ENCODE measurements around the gene ERG. TPM values are rescaled to one million over a fixed set of nuclear protein-coding genes. Genes with fewer than 3 reads are reported as not detected.

The ERG gene
- total RNA-seq, 2 experiments from 2014 or later: not detected

DNA sequence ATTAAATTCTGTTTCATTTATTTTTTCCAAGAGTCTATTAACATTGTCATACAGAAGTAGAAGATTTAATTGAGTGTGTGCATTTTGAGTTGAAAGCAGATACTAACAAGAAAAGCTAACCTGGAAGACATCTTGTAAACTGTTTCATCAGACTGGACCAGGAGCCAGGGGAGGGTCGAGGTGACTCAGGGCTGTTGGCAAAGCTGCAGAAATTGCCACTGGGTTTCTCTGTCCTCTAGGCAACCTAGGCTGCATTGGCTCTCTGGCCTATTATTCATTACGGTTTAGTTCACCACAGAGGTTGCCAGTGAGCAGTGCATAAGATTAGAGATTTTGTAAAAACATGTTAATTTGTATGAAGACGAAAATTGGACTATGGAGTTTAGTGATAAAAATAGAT, 27.5 kb downstream of the ERG start:
- Histone ChIP-seq H3K36me3 (ENCODE audit: insufficient read depth, low read length) (no peaks in the 10 kb centered on the region), H3K9me3 (ENCODE audit: control insufficient read depth in 1 of 2, insufficient read depth in 1 of 2, low read length in 2 of 2) (peaks cover 0 to 8% of the 10 kb centered on the region in 2 experiments), H3K27me3 (ENCODE audit: control insufficient read depth in 1 of 2, insufficient read depth in 2 of 2, low read length in 2 of 2) (peaks cover 15 to 27% of the 10 kb centered on the region in 2 experiments), H3K4me3 (ENCODE audit: low read length) (no peak overlapping the region), H3K27ac (ENCODE audit: low read depth in 1 of 2, low read length in 2 of 2) (no peak overlapping the region), H3K4me1 (ENCODE audit: insufficient read depth, low read length) (no peaks in the 10 kb centered on the region)
- no peak overlapping the region for H3K4me3 Mint-ChIP-seq
- H3K27me3 Mint-ChIP-seq: peaks cover 53% of the 10 kb centered on the region
- DNase-seq (peak in 2 of 14 experiments; percentile 16 to 27), ATAC-seq (ENCODE audit: poor library complexity) (no peak)
- TF ChIP-seq, protein P1, sequence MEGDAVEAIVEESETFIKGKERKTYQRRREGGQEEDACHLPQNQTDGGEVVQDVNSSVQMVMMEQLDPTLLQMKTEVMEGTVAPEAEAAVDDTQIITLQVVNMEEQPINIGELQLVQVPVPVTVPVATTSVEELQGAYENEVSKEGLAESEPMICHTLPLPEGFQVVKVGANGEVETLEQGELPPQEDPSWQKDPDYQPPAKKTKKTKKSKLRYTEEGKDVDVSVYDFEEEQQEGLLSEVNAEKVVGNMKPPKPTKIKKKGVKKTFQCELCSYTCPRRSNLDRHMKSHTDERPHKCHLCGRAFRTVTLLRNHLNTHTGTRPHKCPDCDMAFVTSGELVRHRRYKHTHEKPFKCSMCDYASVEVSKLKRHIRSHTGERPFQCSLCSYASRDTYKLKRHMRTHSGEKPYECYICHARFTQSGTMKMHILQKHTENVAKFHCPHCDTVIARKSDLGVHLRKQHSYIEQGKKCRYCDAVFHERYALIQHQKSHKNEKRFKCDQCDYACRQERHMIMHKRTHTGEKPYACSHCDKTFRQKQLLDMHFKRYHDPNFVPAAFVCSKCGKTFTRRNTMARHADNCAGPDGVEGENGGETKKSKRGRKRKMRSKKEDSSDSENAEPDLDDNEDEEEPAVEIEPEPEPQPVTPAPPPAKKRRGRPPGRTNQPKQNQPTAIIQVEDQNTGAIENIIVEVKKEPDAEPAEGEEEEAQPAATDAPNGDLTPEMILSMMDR (IDR thresholded peaks at IDR 0.05): no peak
- no peak overlapping the region for H3K27ac Mint-ChIP-seq
- intact Hi-C loops (cut with DNase I, micrococcal nuclease): no loop called here
- ChIA-PET POLR2A (no interaction called here), CTCF (no interaction called here)
- H3K9me3 Mint-ChIP-seq: no peaks in the 10 kb centered on the region
- H3K36me3 Mint-ChIP-seq (ENCODE audit: low read depth): no peaks in the 10 kb centered on the region
- peaks cover 4% of the 10 kb centered on the region for H3K4me1 Mint-ChIP-seq (ENCODE audit: low read depth)

DNA sequence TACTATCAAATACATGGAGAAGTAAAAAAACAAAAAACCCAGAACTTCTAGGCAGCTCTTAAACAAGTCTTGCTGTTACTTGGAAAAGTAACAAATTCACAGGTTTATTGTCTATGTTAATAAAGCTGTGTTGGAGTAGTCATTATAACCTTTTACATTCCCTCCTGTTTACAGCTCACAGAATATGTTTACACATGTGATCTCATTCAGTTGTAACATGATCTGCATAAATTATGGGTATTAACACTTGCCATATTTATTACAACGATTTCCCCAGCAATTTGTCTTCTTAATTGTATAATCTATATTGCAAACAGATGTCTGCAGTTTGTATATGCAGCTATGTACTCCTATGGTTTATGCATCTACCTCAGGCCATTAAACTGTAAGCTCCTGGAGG, 28.6 kb downstream of the ERG start:
- H3K4me1 Mint-ChIP-seq (ENCODE audit: low read depth): no peaks in the 10 kb centered on the region
- peaks cover 42% of the 10 kb centered on the region for H3K27me3 Mint-ChIP-seq
- DNase-seq (no peak), ATAC-seq (ENCODE audit: poor library complexity) (no peak)
- H3K27ac ChIP-seq (ENCODE audit: low read depth in 1 of 2, low read length in 2 of 2): no peak overlapping the region
- no peaks in the 10 kb centered on the region for H3K9me3 Mint-ChIP-seq
- H3K27me3 ChIP-seq (ENCODE audit: control insufficient read depth in 1 of 2, insufficient read depth in 2 of 2, low read length in 2 of 2): peaks cover 7 to 16% of the 10 kb centered on the region in 2 experiments
- intact Hi-C loops (cut with DNase I, micrococcal nuclease): no loop called here
- no peaks in the 10 kb centered on the region for H3K36me3 Mint-ChIP-seq (ENCODE audit: low read depth)
- no peak overlapping the region for H3K4me3 ChIP-seq (ENCODE audit: low read length)
- H3K36me3 ChIP-seq (ENCODE audit: insufficient read depth, low read length): no peaks in the 10 kb centered on the region
- no peaks in the 10 kb centered on the region for H3K4me1 ChIP-seq (ENCODE audit: insufficient read depth, low read length)
- H3K27ac Mint-ChIP-seq: no peak overlapping the region
- TF ChIP-seq, protein P1 (IDR thresholded peaks at IDR 0.05): no peak
- peaks cover 0 to 8% of the 10 kb centered on the region in 2 experiments for H3K9me3 ChIP-seq (ENCODE audit: control insufficient read depth in 1 of 2, insufficient read depth in 1 of 2, low read length in 2 of 2)
- ChIA-PET CTCF (interaction anchor here (0.6 kb wide), 1 partner anchor 1832 kb away, joined by 3 read pairs; no protein-coding TSS in a partner anchor), POLR2A (no interaction called here)
- no peak overlapping the region for H3K4me3 Mint-ChIP-seq

DNA sequence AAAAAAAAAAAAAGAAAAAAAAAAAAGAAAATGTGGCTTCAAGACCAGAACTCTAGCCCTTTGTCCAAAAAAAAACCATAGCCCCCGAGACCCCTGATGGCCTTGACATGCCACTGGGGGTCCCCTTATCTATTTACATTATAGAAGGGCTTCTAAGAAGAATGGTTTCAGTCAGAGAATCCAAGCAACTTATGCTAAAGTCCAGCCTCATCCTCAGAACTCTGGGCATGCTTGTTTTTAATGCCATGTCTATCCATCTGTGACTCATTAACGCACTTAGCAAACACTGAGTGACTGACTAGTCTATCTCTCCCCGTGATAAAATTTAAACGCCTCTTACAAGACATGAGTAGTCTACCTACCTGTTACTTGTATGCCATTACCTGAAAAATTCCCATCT, 29.3 kb downstream of the ERG start:
- Mint-ChIP-seq H3K9me3 (no peaks in the 10 kb centered on the region), H3K27ac (no peak overlapping the region), H3K4me1 (ENCODE audit: low read depth) (no peaks in the 10 kb centered on the region), H3K27me3 (peaks cover 36% of the 10 kb centered on the region), H3K4me3 (no peak overlapping the region), H3K36me3 (ENCODE audit: low read depth) (no peaks in the 10 kb centered on the region)
- Histone ChIP-seq H3K27me3 (ENCODE audit: control insufficient read depth in 1 of 2, insufficient read depth in 2 of 2, low read length in 2 of 2) (peaks cover 1 to 12% of the 10 kb centered on the region in 2 experiments), H3K9me3 (ENCODE audit: control insufficient read depth in 1 of 2, insufficient read depth in 1 of 2, low read length in 2 of 2) (peaks cover 0 to 5% of the 10 kb centered on the region in 2 experiments), H3K27ac (ENCODE audit: low read depth in 1 of 2, low read length in 2 of 2) (no peak overlapping the region), H3K4me1 (ENCODE audit: insufficient read depth, low read length) (no peaks in the 10 kb centered on the region), H3K36me3 (ENCODE audit: insufficient read depth, low read length) (no peaks in the 10 kb centered on the region), H3K4me3 (ENCODE audit: low read length) (no peak overlapping the region)
- CTCF ChIA-PET: no interaction called here
- no peak for ATAC-seq (ENCODE audit: poor library complexity)
- POLR2A ChIA-PET: no interaction called here
- no peak for DNase-seq
- TF ChIP-seq, protein P1 (IDR thresholded peaks at IDR 0.05): no peak
- intact Hi-C loops (cut with DNase I, micrococcal nuclease): no loop called here

Measured in CD4-positive, alpha-beta T cell (primary cell).